G401 (cell line): ENCODE results near the gene TXLNB. TPM values are rescaled to one million over a fixed set of nuclear protein-coding genes. Genes with fewer than 3 reads are reported as not detected.

Experiments used
- DNase-seq: peaks from one replicate; pipeline ENCODE4 v3.0.0-alpha.2; 2015; ENCODE audit warnings: low spot score
- in situ Hi-C: cut with HindIII; loops from 2 replicates; pipeline ENCODE4 v1.10.0; 2016; ENCODE audit warnings: low sequenced_read_pairs, mixed read lengths
- total RNA-seq: library from RNA; depleted of rRNA; stranded (reverse); fragments of >200 nt; shearing (Covaris generic); gene quantifications from 2 replicates; pipeline ENCODE4 v1.2.3, GENCODE V29; 2014; rRNA removed

TXLNB gene
- total RNA-seq, 1 experiment from 2014 or later = 0.03 TPM

DNA sequence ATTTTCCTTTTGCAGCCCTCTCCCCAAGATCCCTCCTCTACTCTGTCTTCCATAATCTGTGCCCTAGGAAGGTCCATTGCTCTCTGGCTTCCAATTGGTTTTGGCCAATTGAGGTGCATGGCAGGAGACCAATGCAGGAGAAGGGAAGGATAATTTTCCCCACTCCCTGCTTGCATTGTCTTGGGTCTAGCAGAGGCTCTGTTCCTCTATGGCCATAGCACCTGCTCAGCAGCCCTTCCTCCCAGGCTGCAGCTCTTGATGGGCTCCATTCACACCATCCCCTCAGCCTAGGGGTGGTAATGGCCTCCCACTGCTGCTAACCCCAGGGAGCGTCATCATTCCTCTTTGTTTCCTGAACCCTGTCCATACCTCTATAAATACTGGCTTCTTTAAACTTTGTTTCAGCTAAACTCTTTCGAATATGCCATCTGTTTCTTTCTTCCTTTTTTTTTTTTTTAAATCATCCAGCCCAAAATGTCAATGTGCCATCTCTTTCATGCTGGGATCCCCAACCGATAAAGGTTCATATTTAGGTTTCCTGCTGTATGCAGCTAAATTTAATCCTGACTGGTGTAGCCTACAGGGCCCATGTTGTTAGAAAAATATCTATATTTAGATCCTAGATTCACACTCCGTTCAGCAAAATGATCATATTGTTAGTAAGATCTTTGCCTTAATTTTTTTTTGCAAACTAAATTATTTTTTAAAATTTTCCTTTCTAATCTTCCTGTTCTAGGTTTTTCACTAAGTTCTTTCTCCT is 93.1 kb downstream of the TXLNB start:
- DNase-seq = no peak
- in situ Hi-C loops = no loop called here

GRCh38 chr6:139194740-139195139 is 97.1 kb downstream of the TXLNB start:
- DNase-seq = no peak
- in situ Hi-C loops = no loop called here

Other genes with a start within 250 kb of the TXLNB start
- gene HECA, start 156.9 kb downstream of the TXLNB start, total RNA-seq = 9.6 and 14.2 TPM in 2 replicates
- gene CITED2, start 82.7 kb upstream of the TXLNB start, total RNA-seq = 237 and 287 TPM in 2 replicates